HG02884 (cell line): Measurements from ENCODE around the gene DBNDD2.

Source experiments
- ATAC-seq: cut with Tn5 transposase; IDR thresholded peaks from one replicate; pipeline ENCODE4 v1.9.1; 2021; ENCODE audit warnings: mild to moderate bottlenecking, moderate library complexity; ENCODE audit not compliant: unreplicated experiment

DBNDD2 gene, protein sequence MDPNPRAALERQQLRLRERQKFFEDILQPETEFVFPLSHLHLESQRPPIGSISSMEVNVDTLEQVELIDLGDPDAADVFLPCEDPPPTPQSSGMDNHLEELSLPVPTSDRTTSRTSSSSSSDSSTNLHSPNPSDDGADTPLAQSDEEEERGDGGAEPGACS

DNA sequence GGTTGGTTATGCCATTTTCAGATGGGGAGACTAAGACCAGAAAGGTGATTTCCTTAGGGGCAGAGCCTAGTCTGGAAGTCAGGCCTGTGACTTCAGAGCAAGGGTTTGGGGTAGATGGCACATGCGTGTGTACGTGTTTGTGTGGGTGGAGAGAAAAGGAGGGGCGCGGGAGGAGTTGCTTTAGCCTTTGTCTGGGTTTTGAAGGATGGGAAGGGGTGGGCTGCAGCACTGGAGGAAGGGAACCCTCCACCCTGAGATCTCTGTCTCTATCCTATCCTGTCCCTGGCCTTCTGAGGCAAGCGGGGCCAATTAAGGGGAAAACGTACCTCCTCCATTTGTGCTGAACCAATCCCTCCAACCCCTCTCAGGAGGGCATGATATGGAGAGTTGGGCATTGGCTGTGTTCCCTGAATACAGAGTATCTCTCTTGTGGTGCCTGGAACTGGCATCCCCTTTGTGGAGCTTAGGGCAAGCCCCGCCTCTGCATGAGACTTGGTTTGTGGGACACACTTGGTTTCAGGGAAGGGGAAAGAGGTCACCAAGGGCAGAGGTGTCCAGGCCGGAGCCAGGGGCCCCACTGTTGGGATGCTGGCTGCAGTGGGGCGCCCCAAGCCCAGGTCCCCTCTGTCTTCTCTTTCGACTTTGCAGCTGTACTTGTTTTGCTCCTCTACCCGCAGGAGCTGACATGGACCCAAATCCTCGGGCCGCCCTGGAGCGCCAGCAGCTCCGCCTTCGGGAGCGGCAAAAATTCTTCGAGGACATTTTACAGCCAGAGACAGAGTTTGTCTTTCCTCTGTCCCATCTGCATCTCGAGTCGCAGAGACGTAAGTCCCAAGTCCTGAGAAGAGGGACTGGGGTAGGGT is at the start of gene DBNDD2:
TSS of gene DBNDD2 (plus strand) at position 507 of the 863 bp plus-strand sequence. CDS start at position 686, 179 bp downstream.
- ATAC-seq = no peak

GRCh38 chr20:45359069-45359405 is 49.1 kb upstream of the DBNDD2 start:
- ATAC-seq = no peak

- no peak for ATAC-seq
Measured at GRCh38 chr20:45359406-45360148, 48.5 kb upstream of the DBNDD2 start.

DNA sequence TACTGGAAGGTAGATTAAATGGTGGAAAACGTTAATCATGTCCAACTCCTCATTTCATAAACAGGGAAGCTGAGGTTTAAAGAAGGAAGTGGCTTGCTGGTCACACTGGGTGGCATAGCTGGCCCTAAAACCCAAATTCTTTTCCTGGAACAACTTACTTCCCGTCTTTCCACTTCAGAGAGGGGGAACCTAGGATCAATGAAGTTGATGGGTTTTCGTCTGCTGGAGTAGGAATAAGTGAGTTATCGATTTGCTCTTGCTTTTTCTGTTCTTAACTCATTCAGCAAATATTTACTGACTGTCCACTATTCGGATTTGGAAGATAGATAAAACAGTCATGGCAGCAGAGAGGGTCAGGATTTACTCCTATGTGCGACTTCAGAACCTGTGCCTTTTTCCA is 46.3 kb upstream of the DBNDD2 start:
- no peak for ATAC-seq

GRCh38 chr20:45362804-45363610 is 45.1 kb upstream of the DBNDD2 start, which contains the start of gene SYS1:
Gene SYS1 (plus strand): TSS chr20:45363156. CDS start chr20:45363532, 376 bp downstream.
- peak; percentile 83 for ATAC-seq

DNA sequence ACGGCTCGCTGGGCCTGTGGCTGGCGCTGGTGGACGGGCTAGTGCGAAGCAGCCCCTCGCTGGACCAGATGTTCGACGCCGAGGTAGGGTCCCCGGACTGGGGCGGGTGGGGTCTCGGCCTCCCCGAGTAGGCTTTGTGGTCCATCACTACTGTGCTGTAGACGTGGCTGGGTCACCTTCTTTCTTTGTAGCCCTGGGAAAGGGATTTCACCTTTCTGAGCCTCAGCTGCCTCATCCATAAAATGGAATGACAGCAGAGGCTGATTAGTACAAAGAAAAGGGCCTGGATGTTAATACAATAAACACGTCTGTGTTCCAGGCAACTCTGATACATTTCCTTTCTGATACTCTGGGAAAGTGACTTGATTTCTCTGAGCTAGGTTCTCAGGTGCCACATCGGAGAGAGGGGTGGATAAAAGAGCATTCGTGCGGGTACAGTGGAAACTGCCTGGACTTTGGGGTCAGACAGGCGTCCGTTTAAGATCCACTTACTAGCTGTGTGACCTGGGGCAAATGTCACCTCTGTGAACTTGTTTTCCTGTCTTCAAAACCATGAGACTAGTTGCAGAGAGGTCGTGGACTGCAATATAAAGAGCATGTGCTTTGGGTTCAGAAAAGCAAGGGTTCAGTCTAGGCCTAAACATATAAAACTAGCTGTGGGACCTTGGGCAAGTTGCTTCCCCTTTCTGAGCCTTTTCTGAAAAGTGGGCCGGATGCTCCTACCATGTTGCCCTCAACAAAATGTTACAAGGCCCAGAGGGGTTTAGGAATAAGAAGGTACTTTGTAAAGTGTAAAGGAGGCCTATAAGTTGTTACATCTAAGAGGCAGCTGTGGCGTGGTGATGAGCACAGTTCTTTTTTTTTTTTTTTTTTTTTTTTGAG is 44.2 kb upstream of the DBNDD2 start:
- ATAC-seq = no peak

- no peak for ATAC-seq
Measured at GRCh38 chr20:45365444-45365970, 42.6 kb upstream of the DBNDD2 start.

- ATAC-seq = no peak
Measured at GRCh38 chr20:45366192-45366591, 41.9 kb upstream of the DBNDD2 start.

GRCh38 chr20:45366631-45367030 is 41.5 kb upstream of the DBNDD2 start:
- no peak for ATAC-seq

GRCh38 chr20:45367126-45367525 is 41.0 kb upstream of the DBNDD2 start:
- no peak for ATAC-seq

DNA sequence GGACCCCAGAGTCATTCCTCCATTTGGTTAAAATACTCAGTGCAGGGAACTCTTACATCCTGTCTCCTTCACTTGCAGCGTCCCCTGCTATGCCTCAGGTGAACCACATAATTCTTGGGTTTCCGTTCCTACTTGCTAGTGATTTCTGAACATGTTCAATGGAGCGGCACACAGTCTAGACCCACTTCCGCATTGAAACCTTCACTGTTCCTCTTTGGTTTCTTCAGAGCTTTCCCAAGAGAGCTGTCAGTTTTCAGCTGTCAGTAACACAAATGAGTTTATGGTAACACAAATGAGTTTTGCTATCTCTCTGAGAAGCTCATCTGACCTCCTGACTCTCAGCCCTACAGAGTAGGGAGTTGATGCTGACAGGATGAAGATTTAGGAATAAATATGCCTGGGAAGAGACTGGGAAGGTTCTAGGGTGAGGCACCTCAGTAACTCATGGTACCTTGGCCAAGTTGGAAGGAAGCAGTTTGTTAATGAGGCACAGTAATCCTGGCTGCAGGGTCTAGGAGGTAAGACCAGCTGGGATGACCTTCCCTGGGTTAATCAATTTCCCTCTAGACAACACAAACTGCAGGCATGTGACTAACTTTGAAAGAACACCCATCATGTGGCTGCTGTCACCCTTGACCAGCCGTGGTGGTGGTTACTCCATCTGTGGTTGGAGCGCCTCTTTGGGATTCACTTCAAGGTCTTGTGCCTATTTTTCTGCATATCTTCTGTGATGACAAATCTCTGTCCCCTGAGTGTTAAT is 39.7 kb upstream of the DBNDD2 start:
- ATAC-seq = peak; percentile 88

- no peak for ATAC-seq
Measured at GRCh38 chr20:45370571-45371160, 37.4 kb upstream of the DBNDD2 start.

DNA sequence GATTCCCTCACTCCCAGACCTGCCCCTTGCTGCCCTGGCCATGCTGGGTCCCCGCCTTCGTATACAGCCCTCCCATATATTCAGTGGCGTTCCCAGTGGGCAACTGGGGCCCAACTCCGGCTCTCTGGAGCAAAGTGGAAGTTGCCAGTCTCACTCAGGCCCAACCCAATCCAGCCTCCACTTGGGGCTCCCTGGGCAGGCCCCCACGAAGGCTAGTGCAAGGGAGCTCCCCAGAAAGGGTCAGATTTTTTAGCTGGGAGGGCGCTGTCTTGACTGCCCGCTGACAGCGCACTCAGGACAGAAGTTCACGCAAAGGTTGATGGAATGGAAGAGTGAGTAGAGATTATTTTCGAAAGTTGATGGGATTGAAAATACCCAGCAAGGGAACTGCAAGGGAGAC is 35.8 kb upstream of the DBNDD2 start:
- ATAC-seq = no peak

- no peak for ATAC-seq
Measured at GRCh38 chr20:45372646-45373352, 35.3 kb upstream of the DBNDD2 start.

DNA sequence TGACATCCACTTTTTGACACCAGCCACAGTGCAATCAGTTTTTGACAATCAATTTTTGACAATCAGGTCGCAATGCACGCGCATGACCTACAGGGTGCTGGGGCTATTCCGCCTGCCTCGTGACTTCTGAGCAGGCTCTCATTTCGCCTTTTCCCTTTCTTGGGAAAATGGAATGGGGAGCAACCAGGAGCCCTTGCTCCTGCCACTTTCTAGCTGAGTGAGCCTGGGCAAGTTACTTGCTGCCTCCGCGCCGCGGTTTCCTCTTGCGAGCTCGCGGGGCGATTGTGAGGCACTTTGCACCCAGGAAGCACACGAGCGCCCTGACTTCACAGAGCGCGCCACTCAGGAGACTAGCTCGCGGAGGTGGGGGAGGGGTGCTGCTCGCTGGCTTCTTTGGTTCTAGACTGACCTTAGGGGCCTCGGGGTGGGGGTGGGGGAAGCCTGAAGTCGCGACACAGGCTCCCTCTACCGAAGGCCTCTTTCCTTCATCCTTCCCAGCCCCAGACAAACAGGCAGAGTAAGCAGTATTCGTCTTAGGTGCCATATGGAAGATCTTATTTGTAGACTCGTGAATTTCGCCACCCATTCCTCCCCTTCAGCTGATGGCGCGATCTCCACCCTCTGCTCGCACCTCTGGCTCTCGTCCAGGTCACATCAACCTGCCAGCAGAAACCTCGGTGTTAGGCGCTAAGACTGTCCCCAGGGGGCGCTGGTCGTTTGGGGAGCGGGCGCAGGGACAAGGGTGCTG is 34.6 kb upstream of the DBNDD2 start:
- peak; percentile 59 for ATAC-seq

DNA sequence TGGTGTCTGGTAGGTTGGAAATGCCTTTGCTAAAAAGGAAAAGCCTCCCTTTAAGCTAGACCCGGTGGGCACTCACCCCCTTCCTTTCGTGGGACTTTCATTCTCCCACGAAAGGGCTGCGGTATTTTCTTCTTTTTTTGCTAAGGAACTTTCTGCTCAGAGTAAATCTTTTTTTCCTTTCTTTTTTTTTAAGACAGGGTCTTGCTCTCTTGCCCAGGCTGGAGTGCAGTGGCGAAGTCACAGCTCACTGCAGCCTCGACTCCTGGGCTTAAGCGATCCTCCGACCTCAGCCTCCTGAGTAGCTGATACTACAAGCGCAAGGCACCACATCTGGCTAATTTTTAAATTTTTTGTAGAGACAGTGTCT is 34.0 kb upstream of the DBNDD2 start:
- no peak for ATAC-seq

- no peak for ATAC-seq
Measured at GRCh38 chr20:45374966-45375365, 33.1 kb upstream of the DBNDD2 start.
